ENCODE data around the gene ZFY.

DNA sequence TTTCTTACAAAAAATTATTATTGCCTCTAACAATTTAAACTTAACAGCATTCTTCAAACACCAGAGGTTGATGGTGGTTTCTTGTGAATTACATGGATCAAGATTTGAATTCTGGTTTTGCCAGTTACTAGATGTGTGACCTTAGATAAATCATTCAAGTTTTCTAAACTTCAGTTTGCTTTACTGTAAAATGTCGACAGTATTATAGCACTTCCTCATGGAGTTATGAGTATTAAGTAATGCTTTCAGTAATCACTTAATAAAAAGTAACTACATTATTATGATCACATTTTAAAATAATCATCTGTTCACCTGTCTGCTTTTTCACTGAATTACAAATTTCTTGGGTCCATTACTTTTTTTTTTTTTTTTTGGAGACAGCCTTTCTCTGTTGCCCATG is 37.5 kb downstream of the ZFY start:
- TF ChIP-seq, protein P1, sequence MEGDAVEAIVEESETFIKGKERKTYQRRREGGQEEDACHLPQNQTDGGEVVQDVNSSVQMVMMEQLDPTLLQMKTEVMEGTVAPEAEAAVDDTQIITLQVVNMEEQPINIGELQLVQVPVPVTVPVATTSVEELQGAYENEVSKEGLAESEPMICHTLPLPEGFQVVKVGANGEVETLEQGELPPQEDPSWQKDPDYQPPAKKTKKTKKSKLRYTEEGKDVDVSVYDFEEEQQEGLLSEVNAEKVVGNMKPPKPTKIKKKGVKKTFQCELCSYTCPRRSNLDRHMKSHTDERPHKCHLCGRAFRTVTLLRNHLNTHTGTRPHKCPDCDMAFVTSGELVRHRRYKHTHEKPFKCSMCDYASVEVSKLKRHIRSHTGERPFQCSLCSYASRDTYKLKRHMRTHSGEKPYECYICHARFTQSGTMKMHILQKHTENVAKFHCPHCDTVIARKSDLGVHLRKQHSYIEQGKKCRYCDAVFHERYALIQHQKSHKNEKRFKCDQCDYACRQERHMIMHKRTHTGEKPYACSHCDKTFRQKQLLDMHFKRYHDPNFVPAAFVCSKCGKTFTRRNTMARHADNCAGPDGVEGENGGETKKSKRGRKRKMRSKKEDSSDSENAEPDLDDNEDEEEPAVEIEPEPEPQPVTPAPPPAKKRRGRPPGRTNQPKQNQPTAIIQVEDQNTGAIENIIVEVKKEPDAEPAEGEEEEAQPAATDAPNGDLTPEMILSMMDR (IDR thresholded peaks at IDR 0.05): no peak
- no peak for TF ChIP-seq POLR2A (IDR thresholded peaks at IDR 0.05)
